Measurements from ENCODE around the gene FAT2.
"Not testable (repeated sequence)": the region's sequence is repeated elsewhere in the genome, so short reads cannot be mapped to it uniquely, and the experiment has no call there.

FAT2 gene

DNA sequence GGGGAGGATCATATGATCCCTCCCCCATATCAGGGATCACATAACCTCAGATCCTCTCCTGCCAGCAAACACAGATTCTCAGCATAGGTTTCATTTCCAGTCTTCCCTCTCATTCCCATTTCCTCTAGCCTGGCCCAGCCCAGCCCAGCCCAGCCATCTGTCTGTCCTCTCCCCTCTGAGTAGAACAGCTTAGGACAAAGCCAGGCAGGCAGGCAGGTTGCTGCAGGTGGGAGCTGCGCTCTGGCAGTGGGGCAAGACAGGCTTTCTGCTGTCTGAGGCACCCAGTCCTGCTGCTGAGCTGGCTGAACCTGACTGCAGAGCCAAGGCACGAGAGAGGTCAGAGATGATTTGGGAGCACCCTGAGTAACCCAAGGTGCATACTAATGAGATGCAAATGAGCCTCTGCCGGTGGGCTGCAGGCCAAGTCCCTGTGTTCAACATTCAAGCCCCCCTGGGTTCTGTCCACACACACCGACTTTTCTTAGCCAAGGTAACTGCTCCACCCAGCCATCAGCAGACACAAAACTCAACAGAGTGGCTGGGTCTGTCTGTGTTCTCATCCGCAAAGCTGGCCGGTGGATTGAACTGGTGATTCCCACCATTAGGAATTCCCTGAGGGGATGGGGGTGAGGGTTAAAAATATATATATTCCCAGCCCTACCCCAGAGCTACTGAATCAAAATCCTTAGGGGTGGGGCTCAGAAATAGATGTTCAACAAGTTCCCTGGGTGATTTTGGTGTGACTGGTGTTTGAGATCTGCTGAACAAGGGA is 9.1 kb downstream of the FAT2 start:
- no peak for DNase-seq (ENCODE audit: low read depth in 2 of 2)

DNA sequence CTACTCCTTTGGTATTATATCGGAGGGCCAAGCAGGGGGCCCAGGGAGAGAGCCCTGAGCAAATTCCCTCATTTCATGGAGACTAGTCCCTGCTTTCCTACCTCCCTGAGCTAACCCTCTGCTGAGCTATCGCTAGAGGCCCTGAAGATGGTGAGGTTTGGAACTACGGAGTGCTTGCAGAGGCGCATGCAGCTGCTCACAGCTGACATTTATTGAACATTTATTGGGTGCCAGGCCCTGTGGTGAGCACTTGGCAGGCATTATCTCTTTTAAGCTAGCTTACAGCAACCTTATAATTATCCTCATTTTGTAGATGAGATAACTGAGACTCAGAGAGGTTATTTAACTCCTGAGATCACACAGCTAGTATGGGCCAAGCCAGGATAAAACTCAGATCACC is 9.8 kb downstream of the FAT2 start:
- DNase-seq (ENCODE audit: low read depth in 2 of 2), result no peak

DNA sequence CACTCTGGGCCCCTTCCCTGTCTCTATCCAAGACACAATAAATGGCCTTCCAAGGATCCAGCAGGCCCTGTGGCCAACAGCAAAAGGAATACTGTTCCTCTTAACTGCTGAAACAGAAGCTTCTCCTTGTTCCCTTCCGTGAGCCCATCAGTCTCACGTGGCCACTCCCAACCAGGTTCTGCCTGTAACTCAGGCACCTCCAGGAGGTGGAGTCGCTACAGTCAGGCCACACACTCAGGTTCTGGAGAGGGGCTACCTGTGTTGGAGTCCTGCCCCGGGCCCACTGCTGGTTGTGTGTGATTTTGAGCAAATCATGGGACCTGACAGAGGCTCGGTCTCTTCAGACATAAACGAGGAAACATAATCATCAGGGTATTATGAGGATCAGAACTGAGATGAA is 10.3 kb downstream of the FAT2 start:
- DNase-seq (ENCODE audit: low read depth in 2 of 2), result no peak

- no peak for DNase-seq (ENCODE audit: low read depth in 2 of 2)
Observed at GRCh38 chr5:151580239-151580638, 10.9 kb downstream of the FAT2 start.

GRCh38 chr5:151579146-151579545 is 12.0 kb downstream of the FAT2 start:
- DNase-seq (ENCODE audit: low read depth in 2 of 2), result not testable (repeated sequence)

DNA sequence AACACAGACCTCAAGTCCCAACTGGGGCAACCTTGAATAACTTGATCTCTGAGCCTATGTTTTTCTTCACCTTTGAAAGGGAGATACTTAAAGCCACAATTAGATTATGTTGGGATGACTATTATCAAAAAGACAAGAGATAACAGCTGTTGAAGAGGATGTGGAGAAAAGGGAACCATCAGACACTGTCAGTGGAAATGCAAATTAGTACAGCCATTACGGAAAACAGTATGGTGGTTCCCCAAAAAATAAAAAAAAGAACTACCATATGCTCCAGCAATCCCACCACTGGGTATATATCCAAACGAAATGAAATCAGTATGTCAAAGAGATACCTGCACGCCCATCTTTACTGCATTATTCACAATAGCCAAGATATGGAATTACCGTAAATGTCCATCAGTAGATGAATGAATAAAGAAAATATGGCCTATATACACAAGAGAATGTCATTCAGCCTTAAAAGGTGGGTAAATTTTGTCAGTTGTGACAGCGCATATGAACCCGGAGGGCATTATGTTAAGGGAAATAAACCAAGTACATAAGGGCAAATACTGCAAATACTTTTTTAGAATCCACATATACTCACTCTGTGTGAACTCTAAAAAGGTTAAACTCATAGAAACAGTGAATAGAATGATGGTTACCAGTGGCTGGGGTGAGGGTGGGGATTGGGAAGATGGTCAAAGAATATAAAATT is 12.7 kb downstream of the FAT2 start:
- no peak for DNase-seq (ENCODE audit: low read depth in 2 of 2)

GRCh38 chr5:151577566-151577965 is 13.6 kb downstream of the FAT2 start:
- no peak for DNase-seq (ENCODE audit: low read depth in 2 of 2)

- no peak for DNase-seq (ENCODE audit: low read depth in 2 of 2)
Observed at GRCh38 chr5:151574444-151574996, 16.6 kb downstream of the FAT2 start.

- no peak for DNase-seq (ENCODE audit: low read depth in 2 of 2)
Observed at GRCh38 chr5:151572657-151573368, 18.3 kb downstream of the FAT2 start.

DNA sequence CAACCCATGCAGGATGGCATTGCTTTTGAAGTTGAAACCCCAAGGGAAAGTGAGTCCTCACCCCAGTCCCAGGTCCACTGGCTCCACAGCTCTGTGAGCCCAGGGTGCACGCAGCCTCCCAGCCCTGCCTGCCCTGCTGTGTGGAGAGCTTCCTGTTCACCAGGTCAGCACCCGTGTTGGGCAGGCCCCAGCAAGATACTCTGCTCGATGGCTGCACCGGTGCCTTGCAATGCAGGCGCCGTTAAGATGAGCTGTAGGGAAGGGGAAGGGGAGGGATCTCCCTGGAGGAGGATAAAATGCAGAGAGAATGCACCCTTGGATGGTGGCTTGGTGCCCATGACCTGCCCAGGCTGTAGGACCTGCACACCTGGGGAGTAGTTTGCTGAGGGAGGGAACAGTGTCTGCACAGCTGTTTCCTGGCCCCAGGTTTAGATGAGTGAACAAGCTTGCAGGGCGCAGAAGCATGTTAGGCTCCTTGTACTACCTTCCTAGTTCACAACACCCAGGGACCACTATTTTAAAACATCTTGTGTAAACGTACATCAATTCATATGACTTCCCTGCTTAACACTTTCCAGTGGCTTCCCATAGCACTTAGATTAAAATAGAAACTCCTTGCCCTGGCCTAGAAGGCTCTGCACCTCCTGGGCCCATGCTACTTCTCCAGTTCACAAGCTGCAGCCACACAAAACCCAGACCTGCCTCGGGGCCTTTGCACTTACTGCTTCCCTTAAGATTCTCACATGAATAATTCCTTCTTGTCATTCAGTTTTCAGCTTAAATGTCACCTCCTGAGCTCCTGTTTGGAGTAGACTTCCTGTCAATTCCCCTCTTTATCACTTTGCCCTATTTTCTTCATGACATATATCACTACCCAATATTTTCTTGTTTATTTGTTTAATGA is 19.6 kb downstream of the FAT2 start:
- no peak for DNase-seq (ENCODE audit: low read depth in 2 of 2)

DNA sequence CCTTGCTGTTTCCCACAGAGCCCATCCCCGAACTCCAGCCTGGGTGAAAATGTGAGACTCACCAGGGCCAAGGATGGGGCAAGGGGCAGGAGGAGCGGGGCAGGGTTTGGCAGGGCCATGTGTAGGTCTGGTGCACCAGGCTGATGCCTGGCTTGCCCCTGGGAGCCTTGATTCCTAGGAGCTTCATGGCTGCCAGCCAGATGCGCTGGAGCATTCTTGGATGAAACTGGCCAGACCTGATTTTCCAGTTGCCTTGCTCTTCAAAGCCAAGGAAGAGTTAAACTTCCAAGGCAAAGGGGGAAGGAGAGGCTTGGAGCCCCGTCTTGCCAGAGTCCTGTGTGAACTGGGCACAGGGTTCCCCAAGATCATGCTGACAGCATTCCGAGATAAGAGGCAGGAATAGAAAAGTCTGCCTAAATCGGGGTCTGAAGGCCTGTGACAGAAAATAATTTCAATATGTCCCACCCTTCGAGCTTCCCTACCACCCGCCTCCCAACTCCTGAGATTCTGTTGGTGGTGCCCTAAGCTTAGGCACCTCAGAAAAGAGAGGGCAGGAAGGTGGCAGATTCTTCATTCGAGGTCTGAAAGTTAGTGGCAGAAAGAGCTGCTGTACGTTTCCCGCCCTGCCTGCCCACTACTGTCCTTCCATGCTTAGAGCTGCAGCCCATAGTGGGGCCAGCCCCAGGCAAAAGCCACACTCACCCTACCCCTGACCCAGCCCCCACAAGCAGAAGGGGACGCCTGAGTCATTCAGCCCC is 20.4 kb downstream of the FAT2 start:
- no peak for DNase-seq (ENCODE audit: low read depth in 2 of 2)

GRCh38 chr5:151570058-151570457 is 21.1 kb downstream of the FAT2 start:
- no peak for DNase-seq (ENCODE audit: low read depth in 2 of 2)

DNA sequence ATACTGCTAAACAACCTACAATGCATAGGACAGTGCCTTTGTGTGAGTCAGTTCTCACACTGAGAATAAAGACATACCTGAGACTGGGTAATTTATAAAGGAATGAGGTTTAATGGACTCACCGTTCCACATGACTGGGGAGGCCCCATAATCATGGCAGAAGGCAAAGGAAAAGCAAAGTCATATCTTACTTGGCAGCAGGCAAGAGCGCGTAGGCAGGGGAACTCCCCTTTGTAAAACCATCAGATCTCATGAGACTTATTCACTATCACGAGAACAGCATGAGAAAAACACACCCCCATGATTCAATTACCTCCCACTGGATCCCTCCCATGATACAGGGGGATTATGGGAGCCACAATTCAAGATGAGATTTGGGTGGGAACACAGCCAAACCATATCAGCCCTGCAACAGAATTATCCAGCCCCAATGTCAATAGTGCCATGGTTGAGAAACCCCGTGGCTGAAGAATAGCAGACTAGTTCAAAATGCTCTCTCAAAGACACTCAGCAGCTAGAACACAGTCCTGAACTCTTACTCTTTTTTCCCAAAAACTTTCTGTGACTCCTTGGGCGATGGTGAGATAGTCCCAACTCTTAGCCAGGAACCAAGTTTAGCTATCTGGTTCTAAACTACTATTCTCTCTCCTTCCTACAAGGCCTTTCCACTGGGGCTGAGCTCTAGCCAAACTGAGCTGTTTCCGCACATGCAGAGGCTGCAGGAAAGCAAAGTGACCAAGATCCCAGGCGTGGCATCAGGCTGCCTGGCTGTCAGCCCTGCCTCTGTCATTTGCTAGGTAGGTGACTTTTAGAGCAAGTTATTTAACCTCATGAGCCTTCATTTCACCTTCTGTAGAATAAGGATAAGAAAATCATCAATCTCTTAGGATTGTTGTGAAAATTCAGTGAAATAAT is 21.7 kb downstream of the FAT2 start:
- no peak for DNase-seq (ENCODE audit: low read depth in 2 of 2)

- no peak for DNase-seq (ENCODE audit: low read depth in 2 of 2)
Observed at GRCh38 chr5:151568036-151568435, 23.1 kb downstream of the FAT2 start.

GRCh38 chr5:151565971-151566370 is 25.2 kb downstream of the FAT2 start:
- no peak for DNase-seq (ENCODE audit: low read depth in 2 of 2)

DNA sequence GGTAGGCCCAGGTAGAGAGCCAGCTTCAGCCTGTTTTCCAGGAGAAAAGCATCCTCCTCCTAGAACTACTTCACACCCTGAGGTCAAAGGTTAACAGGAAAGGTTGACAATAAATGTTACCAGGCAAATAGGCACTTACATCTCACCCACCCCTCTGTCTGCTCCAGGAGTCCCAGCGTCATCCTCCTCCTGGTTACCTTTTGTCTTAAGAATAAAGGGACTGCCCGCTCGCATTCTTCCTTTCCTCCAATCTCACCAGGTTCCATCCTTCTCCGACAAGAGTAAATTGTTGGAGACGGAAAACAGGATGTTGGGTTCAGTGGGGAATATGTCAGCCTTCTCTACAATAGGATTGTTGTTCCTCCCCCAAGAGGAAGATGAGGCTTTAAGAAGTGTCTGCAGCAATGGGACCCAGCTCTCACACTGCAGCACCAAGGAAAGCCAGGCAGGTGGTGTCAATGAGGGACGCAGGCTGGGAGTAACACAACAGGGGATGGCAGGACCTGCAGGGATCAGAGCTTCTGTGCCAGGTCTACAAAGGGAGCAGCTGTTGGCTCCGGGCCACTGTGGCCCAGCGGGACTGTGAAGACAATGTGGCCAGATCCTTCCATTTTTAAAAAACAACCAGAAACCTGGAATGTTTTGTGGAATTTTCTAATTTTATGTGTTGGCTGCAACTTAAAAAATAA is 29.0 kb downstream of the FAT2 start:
- no peak for DNase-seq (ENCODE audit: low read depth in 2 of 2)

- no peak for DNase-seq (ENCODE audit: low read depth in 2 of 2)
Observed at GRCh38 chr5:151557951-151558350, 33.2 kb downstream of the FAT2 start.

GRCh38 chr5:151557466-151557865 is 33.7 kb downstream of the FAT2 start:
- no peak for DNase-seq (ENCODE audit: low read depth in 2 of 2)

GRCh38 chr5:151556806-151557205 is 34.3 kb downstream of the FAT2 start:
- DNase-seq (ENCODE audit: low read depth in 2 of 2), result no peak

Measured in stimulated activated CD8-positive, alpha-beta memory T cell treated with anti-CD3 and anti-CD28 coated beads, Interleukin-7, amount 100 ng/mL, for 1 hour (primary cell).